Left lung (tissue), 10 donors: Measurements from ENCODE around the gene HGD. TPM values are rescaled to one million over a fixed set of nuclear protein-coding genes. Genes with fewer than 3 reads are reported as not detected.
A peak's percentile ranks its signal among the peaks of the same experiment; 100 is the strongest.

Experiments
- ATAC-seq: fragments of 200-7000 bp; cut with Tn5 transposase; one replicate; pipeline ENCODE4 v1.9.1; 2020; ENCODE audit warnings: moderate library complexity
- DNase-seq, 4 donors: peaks; one replicate each; pipeline ENCODE4 v3.0.0-alpha.2; 2013 to 2020
- H3K27ac ChIP-seq, 2 donors: fragments of 200-600 bp; sonication (generic) in 1 of 2; one replicate each; pipeline versions ENCODE4 v1.5.0 to v1.8.0; 2020 to 2021
- H3K27me3 ChIP-seq, 2 donors: fragments of 200-600 bp; sonication (generic) in 1 of 2; one replicate each; pipeline versions ENCODE4 v1.5.0 to v1.8.0; 2020 to 2021
- H3K36me3 ChIP-seq, 2 donors: fragments of 200-600 bp; sonication (generic) in 1 of 2; one replicate each; pipeline versions ENCODE4 v1.5.0 to v1.8.0; 2020 to 2021
- H3K4me1 ChIP-seq, 2 donors: fragments of 200-600 bp; one replicate each; pipeline ENCODE4 v1.8.0; 2021
- H3K4me3 ChIP-seq, 2 donors: fragments of 200-600 bp; sonication (generic) in 1 of 2; one replicate each; pipeline versions ENCODE4 v1.5.0 to v1.8.0; 2020 to 2021; ENCODE audit warnings: mild to moderate bottlenecking in 1 of 2
- H3K9me3 ChIP-seq, 2 donors: fragments of 200-600 bp; sonication (generic) in 1 of 2; one replicate each; pipeline versions ENCODE4 v1.5.0 to v1.8.0; 2020 to 2021
- CTCF ChIP-seq, 2 donors: fragments of 200-600 bp; sonication (generic) in 1 of 2; IDR thresholded peaks; one replicate each; pipeline versions ENCODE4 v1.5.0 to v1.8.0; 2021; ENCODE audit warnings: antibody characterized with exemption in 2 of 2
- intact Hi-C, 2 donors: fragments of 100-400 bp; cut with DNase I; formaldehyde crosslinking; loops; one replicate each; pipeline versions ENCODE4 v1.11.2 to v1.14.2; 2022
- polyA plus RNA-seq, 6 donors: library from polyadenylated mRNA; unstranded; fragments of 120-200 nt; gene quantifications; one replicate each; pipeline ENCODE4 v1.2.1, GENCODE V29; 2013; ENCODE audit not compliant: insufficient read length in 6 of 6
- total RNA-seq, 2 donors: library from RNA; stranded (reverse); fragmentation: NEBNext Ultra II Directional; extraction: Animal tissue kit (Norgen Biotek cat#: 25700); gene quantifications; one replicate each; pipeline ENCODE4 v1.2.1, GENCODE V29; 2021
- donor health status: DM: no; HTN: yes; CAD: no.
- donor health status: DM: no; HTN: no; CAD: no.

The HGD gene
- total and polyA plus RNA-seq, 8 donors, result 0.38 to 2.4 (median 1.0) TPM

GRCh38 chr3:120664926-120665325 is 17.1 kb downstream of the HGD start:
- intact Hi-C loops, result no loop called here
- Histone ChIP-seq H3K36me3 (no peaks in the 10 kb centered on the region), H3K9me3 (no peaks in the 10 kb centered on the region), H3K4me1 (no peaks in the 10 kb centered on the region), H3K27me3 (no peaks in the 10 kb centered on the region), H3K27ac (no peak overlapping the region), H3K4me3 (no peak overlapping the region)
- TF ChIP-seq CTCF (IDR thresholded peaks at IDR 0.05), result no peak
- DNase-seq (no peak), ATAC-seq (no peak)

- H3K27ac ChIP-seq, result no peak overlapping the region
- intact Hi-C loops, result no loop called here
- ATAC-seq (no peak), DNase-seq (no peak)
- no peaks in the 10 kb centered on the region for H3K36me3 ChIP-seq
- no peaks in the 10 kb centered on the region for H3K27me3 ChIP-seq
- H3K4me1 ChIP-seq, result no peaks in the 10 kb centered on the region
- H3K4me3 ChIP-seq, result no peak overlapping the region
- no peak for TF ChIP-seq CTCF (IDR thresholded peaks at IDR 0.05)
- no peaks in the 10 kb centered on the region for H3K9me3 ChIP-seq
Measured at GRCh38 chr3:120661945-120662344, 20.1 kb downstream of the HGD start.

GRCh38 chr3:120661106-120661905 is 20.7 kb downstream of the HGD start:
- H3K4me3 ChIP-seq, result no peak overlapping the region
- TF ChIP-seq CTCF (IDR thresholded peaks at IDR 0.05), result no peak
- H3K36me3 ChIP-seq, result no peaks in the 10 kb centered on the region
- no peak overlapping the region for H3K27ac ChIP-seq
- intact Hi-C loops, result no loop called here
- no peaks in the 10 kb centered on the region for H3K27me3 ChIP-seq
- no peak for ATAC-seq
- DNase-seq, result peak in 1 of 4 donors; percentile 9
- H3K9me3 ChIP-seq, result no peaks in the 10 kb centered on the region
- no peaks in the 10 kb centered on the region for H3K4me1 ChIP-seq

GRCh38 chr3:120659834-120660233 is 22.2 kb downstream of the HGD start:
- no peak for TF ChIP-seq CTCF (IDR thresholded peaks at IDR 0.05)

GRCh38 chr3:120659285-120659684 is 22.8 kb downstream of the HGD start:
- no peak overlapping the region for H3K27ac ChIP-seq
- H3K27me3 ChIP-seq, result no peaks in the 10 kb centered on the region
- ATAC-seq (no peak), DNase-seq (no peak)
- no peak overlapping the region for H3K4me3 ChIP-seq
- H3K9me3 ChIP-seq, result no peaks in the 10 kb centered on the region
- H3K4me1 ChIP-seq, result no peaks in the 10 kb centered on the region
- H3K36me3 ChIP-seq, result no peaks in the 10 kb centered on the region
- intact Hi-C loops, result no loop called here
- no peak for TF ChIP-seq CTCF (IDR thresholded peaks at IDR 0.05)

More at GRCh38 chr3:120659834-120660233, 22.2 kb downstream of the HGD start:
- intact Hi-C loops, result no loop called here
- H3K36me3 ChIP-seq, result no peaks in the 10 kb centered on the region
- H3K27ac ChIP-seq, result no peak overlapping the region
- DNase-seq, result no peak
- no peak overlapping the region for H3K4me3 ChIP-seq
- H3K9me3 ChIP-seq, result no peaks in the 10 kb centered on the region
- no peak for ATAC-seq
- no peaks in the 10 kb centered on the region for H3K4me1 ChIP-seq
- no peaks in the 10 kb centered on the region for H3K27me3 ChIP-seq
